Erythroblast (primary cell): ENCODE data around the gene H2BW2.

Experiments
- GATA1 ChIP-seq: IDR thresholded peaks from 2 replicates; pipeline ENCODE4 v1.6.1; 2011; ENCODE audit warnings: low read depth, mild to moderate bottlenecking, control low read depth, low read length, moderate library complexity
- POLR2A ChIP-seq: IDR thresholded peaks from 2 replicates; pipeline ENCODE4 v1.6.1; 2011; ENCODE audit warnings: mild to moderate bottlenecking, low read length

- TF ChIP-seq POLR2A (no peak), GATA1 (no peak)
These were observed 5.9 kb downstream of the H2BW2 start for GRCh38 chrX:104045642-104046041.
